ENCODE results near the gene TOB2.
"Not testable (repeated sequence)": the region's sequence is repeated elsewhere in the genome, so short reads cannot be mapped to it uniquely, and the experiment has no call there.

Gene TOB2

GRCh38 chr22:41444360-41445128 lies 2.1 kb downstream of the TOB2 start:
- peak; percentile 99 for DNase-seq
- Histone ChIP-seq H3K79me1 (replicated peaks; ENCODE audit: low read length, poor library complexity, severe bottlenecking) (no peaks in the 10 kb centered on the region), H2AK5ac (ENCODE audit: low read length, severe bottlenecking) (peak overlapping the region; percentile 64), H3K27ac (ENCODE audit: low read length, poor library complexity, severe bottlenecking) (peak overlapping the region; percentile 81), H3K4me1 (ENCODE audit: control insufficient read depth, insufficient read depth, low read depth, low read length) (peaks cover 10% of the 10 kb centered on the region), H3K9ac (ENCODE audit: low read length) (peak overlapping the region; percentile 99), H3K14ac (ENCODE audit: low read length in 2 of 2) (peak overlapping the region in 1 of 2 experiments; percentile 87), H3K18ac (ENCODE audit: low read depth in 1 of 2, low read length in 2 of 2) (peak overlapping the region; percentile 73 to 97), H2BK12ac (ENCODE audit: low read length in 2 of 2) (no peak overlapping the region), H3K4me3 (ENCODE audit: insufficient read depth in 1 of 2, low read depth in 1 of 2, low read length in 2 of 2) (peak overlapping the region; percentile 93 to 99), H4K8ac (ENCODE audit: low read length) (peak overlapping the region; percentile 29), H3K23ac (ENCODE audit: low read length in 2 of 2) (no peak overlapping the region), H4K91ac (ENCODE audit: low read length) (no peak overlapping the region), H2BK120ac (ENCODE audit: low read depth, low read length) (no peak overlapping the region), H2BK15ac (ENCODE audit: low read depth, poor library complexity, severe bottlenecking) (peak overlapping the region; percentile 53), H3K9me3 (ENCODE audit: control insufficient read depth, low read length) (no peaks in the 10 kb centered on the region), H2AFZ (ENCODE audit: low read depth, low read length) (no peak overlapping the region), H3K36me3 (ENCODE audit: control insufficient read depth in 1 of 2, insufficient read depth in 2 of 2, low read depth in 1 of 2, low read length in 2 of 2) (peaks cover 12 to 15% of the 10 kb centered on the region in 2 experiments), H2BK5ac (ENCODE audit: low read depth, low read length, poor library complexity, severe bottlenecking) (no peak overlapping the region), H3K27me3 (ENCODE audit: control insufficient read depth in 1 of 2, insufficient read depth in 1 of 2, low read length in 2 of 2) (no peaks in the 10 kb centered on the region), H3K4me2 (ENCODE audit: low read length, poor library complexity, severe bottlenecking) (peak overlapping the region; percentile 89), H3K4ac (ENCODE audit: low read depth in 1 of 2, low read length in 2 of 2) (peak overlapping the region; percentile 46 to 85)
- under 1% methylated on average over 30 of the region's 35 CpGs for WGBS

- Histone ChIP-seq H4K8ac (ENCODE audit: low read length) (no peak overlapping the region), H3K36me3 (ENCODE audit: control insufficient read depth in 1 of 2, insufficient read depth in 2 of 2, low read depth in 1 of 2, low read length in 2 of 2) (peaks cover 27% of the 10 kb centered on the region in 2 experiments), H3K4me1 (ENCODE audit: control insufficient read depth, insufficient read depth, low read depth, low read length) (peaks cover 16% of the 10 kb centered on the region), H3K18ac (ENCODE audit: low read depth in 1 of 2, low read length in 2 of 2) (no peak overlapping the region), H3K14ac (ENCODE audit: low read length in 2 of 2) (no peak overlapping the region), H2AFZ (ENCODE audit: low read depth, low read length) (no peak overlapping the region), H3K9ac (ENCODE audit: low read length) (peak overlapping the region; percentile 46), H3K27ac (ENCODE audit: low read length, poor library complexity, severe bottlenecking) (no peak overlapping the region), H3K23ac (ENCODE audit: low read length in 2 of 2) (no peak overlapping the region), H2BK5ac (ENCODE audit: low read depth, low read length, poor library complexity, severe bottlenecking) (no peak overlapping the region), H3K9me3 (ENCODE audit: control insufficient read depth, low read length) (no peaks in the 10 kb centered on the region), H2AK5ac (ENCODE audit: low read length, severe bottlenecking) (no peak overlapping the region), H3K4ac (ENCODE audit: low read depth in 1 of 2, low read length in 2 of 2) (no peak overlapping the region), H3K4me3 (ENCODE audit: insufficient read depth in 1 of 2, low read depth in 1 of 2, low read length in 2 of 2) (peak overlapping the region in 1 of 2 experiments; percentile 40), H3K79me1 (replicated peaks; ENCODE audit: low read length, poor library complexity, severe bottlenecking) (peaks cover under 1% of the 10 kb centered on the region), H2BK15ac (ENCODE audit: low read depth, poor library complexity, severe bottlenecking) (no peak overlapping the region), H2BK120ac (ENCODE audit: low read depth, low read length) (no peak overlapping the region), H3K4me2 (ENCODE audit: low read length, poor library complexity, severe bottlenecking) (no peak overlapping the region), H2BK12ac (ENCODE audit: low read length in 2 of 2) (no peak overlapping the region), H3K27me3 (ENCODE audit: control insufficient read depth in 1 of 2, insufficient read depth in 1 of 2, low read length in 2 of 2) (no peaks in the 10 kb centered on the region), H4K91ac (ENCODE audit: low read length) (no peak overlapping the region)
- no peak for DNase-seq
- 98% methylated on average over 1 of the region's 2 CpGs for WGBS
Measured at GRCh38 chr22:41442240-41442792, 4.3 kb downstream of the TOB2 start.

GRCh38 chr22:41440511-41440910 lies 6.1 kb downstream of the TOB2 start:
- H3K4me1 ChIP-seq (ENCODE audit: control insufficient read depth, insufficient read depth, low read depth, low read length), result peaks cover 16% of the 10 kb centered on the region
- not testable (repeated sequence) for H3K4me2 ChIP-seq (ENCODE audit: low read length, poor library complexity, severe bottlenecking); H3K27ac ChIP-seq (ENCODE audit: low read length, poor library complexity, severe bottlenecking); H4K91ac ChIP-seq (ENCODE audit: low read length); H3K4ac ChIP-seq (ENCODE audit: low read depth in 1 of 2, low read length in 2 of 2); H3K9ac ChIP-seq (ENCODE audit: low read length); H2BK12ac ChIP-seq (ENCODE audit: low read length in 2 of 2); H3K79me1 ChIP-seq (replicated peaks; ENCODE audit: low read length, poor library complexity, severe bottlenecking); H2BK15ac ChIP-seq (ENCODE audit: low read depth, poor library complexity, severe bottlenecking); H4K8ac ChIP-seq (ENCODE audit: low read length); H3K9me3 ChIP-seq (ENCODE audit: control insufficient read depth, low read length); H3K27me3 ChIP-seq (ENCODE audit: control insufficient read depth in 1 of 2, insufficient read depth in 1 of 2, low read length in 2 of 2); H2AK5ac ChIP-seq (ENCODE audit: low read length, severe bottlenecking); DNase-seq; H3K14ac ChIP-seq (ENCODE audit: low read length in 2 of 2); H2AFZ ChIP-seq (ENCODE audit: low read depth, low read length); H3K23ac ChIP-seq (ENCODE audit: low read length in 2 of 2); H2BK5ac ChIP-seq (ENCODE audit: low read depth, low read length, poor library complexity, severe bottlenecking); H3K18ac ChIP-seq (ENCODE audit: low read depth in 1 of 2, low read length in 2 of 2); H3K4me3 ChIP-seq (ENCODE audit: insufficient read depth in 1 of 2, low read depth in 1 of 2, low read length in 2 of 2); H2BK120ac ChIP-seq (ENCODE audit: low read depth, low read length)
- 99% methylated on average over 3 of the region's 5 CpGs for WGBS
- peaks cover 45% of the 10 kb centered on the region in 2 experiments for H3K36me3 ChIP-seq (ENCODE audit: control insufficient read depth in 1 of 2, insufficient read depth in 2 of 2, low read depth in 1 of 2, low read length in 2 of 2)

- H4K91ac ChIP-seq (ENCODE audit: low read length), result no peak overlapping the region
- no peak overlapping the region for H3K18ac ChIP-seq (ENCODE audit: low read depth in 1 of 2, low read length in 2 of 2)
- H2AFZ ChIP-seq (ENCODE audit: low read depth, low read length), result no peak overlapping the region
- H4K8ac ChIP-seq (ENCODE audit: low read length), result no peak overlapping the region
- WGBS, result 96% methylated on average over 7 of the region's 7 CpGs
- DNase-seq, result no peak
- H3K4me3 ChIP-seq (ENCODE audit: insufficient read depth in 1 of 2, low read depth in 1 of 2, low read length in 2 of 2), result no peak overlapping the region
- H2BK15ac ChIP-seq (ENCODE audit: low read depth, poor library complexity, severe bottlenecking), result no peak overlapping the region
- H3K4me2 ChIP-seq (ENCODE audit: low read length, poor library complexity, severe bottlenecking), result no peak overlapping the region
- H3K4me1 ChIP-seq (ENCODE audit: control insufficient read depth, insufficient read depth, low read depth, low read length), result peaks cover 12% of the 10 kb centered on the region
- no peak overlapping the region for H3K23ac ChIP-seq (ENCODE audit: low read length in 2 of 2)
- H3K36me3 ChIP-seq (ENCODE audit: control insufficient read depth in 1 of 2, insufficient read depth in 2 of 2, low read depth in 1 of 2, low read length in 2 of 2), result peaks cover 60 to 63% of the 10 kb centered on the region in 2 experiments
- H3K79me1 ChIP-seq (replicated peaks; ENCODE audit: low read length, poor library complexity, severe bottlenecking), result peaks cover 24% of the 10 kb centered on the region
- H2AK5ac ChIP-seq (ENCODE audit: low read length, severe bottlenecking), result no peak overlapping the region
- H3K4ac ChIP-seq (ENCODE audit: low read depth in 1 of 2, low read length in 2 of 2), result no peak overlapping the region
- no peak overlapping the region for H2BK12ac ChIP-seq (ENCODE audit: low read length in 2 of 2)
- no peak overlapping the region for H3K27ac ChIP-seq (ENCODE audit: low read length, poor library complexity, severe bottlenecking)
- no peak overlapping the region for H3K9ac ChIP-seq (ENCODE audit: low read length)
- H2BK5ac ChIP-seq (ENCODE audit: low read depth, low read length, poor library complexity, severe bottlenecking), result no peak overlapping the region
- H3K27me3 ChIP-seq (ENCODE audit: control insufficient read depth in 1 of 2, insufficient read depth in 1 of 2, low read length in 2 of 2), result no peaks in the 10 kb centered on the region
- no peak overlapping the region for H2BK120ac ChIP-seq (ENCODE audit: low read depth, low read length)
- H3K14ac ChIP-seq (ENCODE audit: low read length in 2 of 2), result no peak overlapping the region
- no peaks in the 10 kb centered on the region for H3K9me3 ChIP-seq (ENCODE audit: control insufficient read depth, low read length)
Measured at GRCh38 chr22:41437198-41437597, 9.4 kb downstream of the TOB2 start.
